Ureter (tissue), 1 donor: ENCODE results near the gene SOBP. TPM values are rescaled to one million over a fixed set of nuclear protein-coding genes. Genes with fewer than 3 reads are reported as not detected.
A peak's percentile ranks its signal among the peaks of the same experiment; 100 is the strongest.

Source experiments
- DNase-seq: peaks from one replicate; pipeline ENCODE4 v3.0.0-alpha.2; 2020; ENCODE audit warnings: low spot score
- total RNA-seq: library from RNA; stranded (reverse); gene quantifications from one replicate; pipeline ENCODE4 v1.2.4, GENCODE V29; 2023
- donor health status: DM: yes; HTN: yes; CAD: no.

The SOBP gene
- total RNA-seq, 1 donor from 2014 or later = 12.6 TPM

DNA sequence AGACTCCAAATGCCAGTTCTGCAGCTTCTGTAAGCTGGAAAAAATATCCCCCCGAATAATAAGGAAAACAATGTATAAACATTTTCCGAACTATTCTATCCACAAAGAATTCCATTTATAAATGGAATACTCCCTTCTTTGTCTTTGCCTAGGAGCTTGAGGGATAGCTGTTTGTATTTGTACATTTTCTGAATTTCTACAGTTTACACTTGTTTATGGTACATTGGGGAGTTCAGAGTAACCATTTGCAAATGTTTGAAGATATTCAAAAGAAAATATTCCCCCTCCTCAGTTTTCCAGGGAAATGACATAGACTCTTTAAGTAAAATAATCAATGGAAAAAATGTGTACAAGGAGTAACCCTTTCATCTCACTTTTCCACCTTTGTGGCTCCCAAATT, 149.6 kb downstream of the SOBP start:
- no peak for DNase-seq

DNA sequence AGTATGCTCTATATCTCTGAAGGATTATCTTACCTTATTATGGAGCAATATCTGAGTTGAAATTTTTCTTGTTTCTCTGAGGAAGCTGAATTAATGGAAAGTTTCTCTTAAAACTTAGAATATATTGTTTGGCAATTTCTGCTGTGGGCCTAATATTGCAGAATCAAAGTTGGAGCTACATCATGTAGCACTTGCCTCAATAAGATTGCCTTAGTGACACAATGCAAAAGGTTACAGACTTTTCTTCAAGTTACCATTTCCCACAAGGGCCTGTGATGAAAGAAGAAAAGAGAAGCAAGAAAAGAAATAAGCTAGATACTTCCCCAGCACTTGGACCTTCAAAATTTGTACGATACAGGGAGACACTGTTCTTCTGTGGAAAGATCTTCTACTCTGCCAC, 151.2 kb downstream of the SOBP start:
- DNase-seq = no peak

DNA sequence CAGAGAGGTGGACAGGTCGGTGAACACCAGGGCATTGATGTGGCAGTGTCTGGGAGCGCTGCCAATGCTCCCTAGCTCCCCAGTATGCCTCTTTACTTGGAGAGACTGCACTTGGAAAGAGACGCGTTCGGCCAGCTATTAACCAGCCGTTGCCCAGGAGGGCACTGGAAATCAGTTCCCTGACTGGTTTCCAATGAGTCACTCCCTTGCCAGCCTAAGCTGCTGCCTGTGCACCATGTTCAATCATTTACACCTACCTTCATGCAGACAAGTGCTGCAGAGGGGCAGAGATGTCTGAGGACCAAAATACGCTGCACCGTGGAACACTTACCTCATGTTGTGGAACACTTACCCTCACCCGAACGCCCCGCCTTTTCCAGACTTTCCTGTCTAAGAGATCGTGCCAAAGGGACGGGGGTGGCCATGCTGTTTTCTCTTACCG, 151.6 kb downstream of the SOBP start:
- no peak for DNase-seq

DNA sequence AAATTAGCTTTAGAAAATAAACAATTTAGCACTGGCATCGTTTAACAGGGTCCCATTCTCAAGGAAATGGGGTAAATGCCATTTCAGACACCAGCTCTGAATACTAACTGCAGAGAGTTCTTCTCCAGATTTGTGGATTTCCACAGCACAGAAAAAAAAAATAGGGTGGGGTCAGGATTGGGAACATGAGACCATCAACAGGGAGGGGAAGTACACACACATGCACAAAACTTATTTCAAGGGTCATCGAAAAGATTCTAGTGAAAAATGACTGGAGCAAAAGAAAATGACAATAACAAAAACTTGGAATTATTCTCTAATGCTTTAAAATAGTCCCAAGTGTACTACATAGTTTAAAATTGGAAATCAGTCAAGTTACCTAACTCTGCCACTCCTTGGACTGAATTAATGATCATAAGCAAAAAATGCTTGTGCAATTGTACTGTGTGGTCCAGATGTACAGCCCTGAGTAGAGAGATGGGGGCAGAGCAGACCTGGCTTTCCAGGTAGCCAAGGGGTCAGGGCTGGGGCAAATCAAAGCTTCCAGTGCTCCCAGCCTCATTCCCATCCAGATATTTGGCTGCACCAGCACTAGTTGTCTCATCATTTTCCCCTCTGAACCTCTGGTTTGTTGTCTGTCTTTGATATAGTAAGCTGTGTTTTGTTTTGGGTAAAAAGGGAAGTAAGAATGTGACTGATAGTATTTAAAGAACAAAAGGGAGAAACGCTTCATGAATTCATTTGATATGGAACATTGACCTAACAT, 152.4 kb downstream of the SOBP start:
- no peak for DNase-seq

DNA sequence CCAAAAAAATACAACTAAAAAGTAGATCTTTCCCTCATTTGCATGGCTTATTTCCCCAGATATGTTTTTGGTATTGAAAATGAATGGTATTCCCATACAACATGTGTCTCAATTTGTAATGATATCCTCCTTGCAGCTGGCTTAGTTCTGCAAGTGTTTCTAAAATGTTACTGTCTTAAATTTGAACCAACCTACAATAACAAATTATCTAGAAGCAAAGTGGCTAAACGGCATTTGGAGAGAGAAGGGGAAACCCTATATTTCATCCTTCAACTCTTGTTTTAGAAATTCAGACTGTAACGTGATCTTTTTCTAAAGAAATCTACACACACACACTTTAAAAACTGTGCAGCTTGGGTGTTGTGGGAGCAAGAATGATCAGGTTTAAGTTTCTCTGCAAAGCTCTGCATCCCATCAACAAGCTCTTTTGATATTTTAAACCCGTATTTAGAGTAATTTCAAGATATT, 153.0 kb downstream of the SOBP start:
- no peak for DNase-seq

DNA sequence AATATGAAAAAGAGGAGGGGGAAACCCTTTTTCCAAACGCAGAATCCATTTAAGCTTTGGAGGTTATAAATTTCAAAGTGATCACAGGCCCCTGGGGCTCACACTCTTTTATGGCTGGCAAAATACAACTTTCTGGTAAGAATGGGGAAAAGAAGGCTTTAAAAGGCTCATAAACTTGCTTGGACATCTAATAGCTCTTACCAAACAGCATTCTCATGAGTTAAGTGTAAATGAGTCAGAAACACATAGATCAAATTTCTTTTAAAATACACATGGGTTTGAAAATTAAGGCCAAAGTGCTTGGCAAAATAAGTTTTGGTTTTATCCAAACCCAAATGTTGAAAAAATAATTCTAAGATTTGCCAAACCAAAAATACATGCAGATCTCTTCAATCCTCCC, 154.6 kb downstream of the SOBP start:
- DNase-seq = no peak

DNA sequence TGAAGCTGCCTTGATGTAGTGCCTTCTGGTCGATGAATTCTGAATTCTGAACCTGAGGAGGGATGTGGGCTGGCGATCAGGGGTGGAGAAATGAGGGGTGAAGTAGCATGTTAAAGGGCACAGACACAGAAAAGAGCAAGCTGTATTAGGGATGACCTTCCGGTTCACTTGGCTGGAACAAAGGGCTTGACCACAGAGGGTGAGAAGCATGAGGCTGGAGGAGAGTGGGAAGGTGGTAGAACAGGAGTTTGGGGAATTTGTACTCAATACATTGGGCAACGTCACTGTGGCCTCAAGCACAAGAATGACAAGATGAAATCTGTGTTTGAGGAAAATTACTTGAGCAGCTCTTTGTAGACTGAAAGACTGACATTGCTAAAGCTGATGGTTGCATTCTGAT, 155.8 kb downstream of the SOBP start:
- DNase-seq = no peak

DNA sequence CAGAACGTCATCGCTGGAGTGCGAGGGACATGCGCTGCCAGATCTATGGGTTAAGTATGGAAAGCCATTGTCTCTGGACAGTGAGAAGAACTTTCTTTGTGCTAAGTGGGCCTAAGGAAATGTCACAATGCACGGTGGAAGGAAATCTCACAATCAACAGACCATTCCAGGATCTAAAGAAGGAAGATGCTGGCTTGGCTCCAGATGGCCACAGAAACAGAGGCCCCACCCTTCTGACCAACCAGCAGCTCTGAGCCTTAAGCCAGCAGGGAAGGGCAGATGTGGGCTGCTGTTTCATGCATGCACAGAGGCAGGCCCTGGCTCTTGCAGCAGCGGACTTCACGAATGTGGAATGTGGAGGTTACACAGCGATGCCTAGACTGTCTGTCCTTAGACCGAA, 156.3 kb downstream of the SOBP start:
- DNase-seq = no peak

DNA sequence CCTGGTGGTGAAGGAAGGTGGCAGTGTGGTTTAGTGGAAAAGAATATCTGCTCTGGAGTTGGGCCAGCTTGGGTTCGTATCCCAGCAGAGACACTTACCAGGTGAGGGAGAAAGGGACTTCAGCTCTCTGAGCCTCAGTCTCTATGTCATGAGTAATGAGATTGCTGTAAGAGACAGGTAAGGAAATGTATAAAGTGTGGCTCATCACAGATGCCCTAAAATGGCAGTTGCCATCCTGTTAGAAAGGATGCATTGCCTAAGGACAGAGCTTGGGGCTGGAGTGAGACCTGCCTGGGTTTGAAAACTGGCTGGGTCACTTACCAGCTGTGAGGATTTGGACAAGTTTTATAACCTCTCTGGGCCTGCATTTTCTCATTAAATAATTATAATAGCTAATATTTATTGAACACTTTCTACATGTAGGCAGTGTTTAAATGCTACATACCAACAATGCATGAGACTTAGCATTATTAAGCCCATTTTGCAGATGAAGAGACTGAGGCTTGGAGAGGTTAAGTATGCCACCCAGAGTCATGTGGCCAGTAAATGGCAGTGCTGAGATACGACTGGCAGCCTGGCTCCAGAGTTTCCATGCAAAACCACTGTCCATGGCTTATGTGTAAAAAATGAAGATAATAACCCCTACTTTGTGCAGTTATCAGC, 157.0 kb downstream of the SOBP start:
- DNase-seq = no peak

DNA sequence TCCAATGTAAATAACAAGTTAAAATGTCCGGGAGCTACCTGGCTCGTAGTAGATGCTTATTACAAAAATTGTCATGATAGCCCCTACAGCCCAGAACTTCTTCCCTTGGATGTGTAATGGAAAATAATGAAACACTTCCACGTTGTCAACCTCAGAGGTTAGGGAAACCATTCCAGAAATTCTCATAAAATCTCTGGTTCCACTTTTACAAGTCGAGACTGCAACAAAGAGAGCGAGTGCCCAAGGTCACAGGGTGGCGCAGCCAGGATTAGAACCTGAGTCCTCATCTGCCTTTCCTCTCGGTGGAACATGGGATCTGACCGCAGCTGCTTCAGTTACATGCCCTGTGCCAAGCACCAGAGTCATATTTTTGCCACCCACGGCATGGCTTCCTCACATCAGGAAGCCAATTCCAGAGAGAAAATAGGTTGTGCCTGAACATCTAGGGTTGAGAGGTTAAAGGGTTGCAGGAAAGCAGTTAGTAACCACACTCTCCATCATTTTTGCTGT, 157.6 kb downstream of the SOBP start:
- DNase-seq = no peak

DNA sequence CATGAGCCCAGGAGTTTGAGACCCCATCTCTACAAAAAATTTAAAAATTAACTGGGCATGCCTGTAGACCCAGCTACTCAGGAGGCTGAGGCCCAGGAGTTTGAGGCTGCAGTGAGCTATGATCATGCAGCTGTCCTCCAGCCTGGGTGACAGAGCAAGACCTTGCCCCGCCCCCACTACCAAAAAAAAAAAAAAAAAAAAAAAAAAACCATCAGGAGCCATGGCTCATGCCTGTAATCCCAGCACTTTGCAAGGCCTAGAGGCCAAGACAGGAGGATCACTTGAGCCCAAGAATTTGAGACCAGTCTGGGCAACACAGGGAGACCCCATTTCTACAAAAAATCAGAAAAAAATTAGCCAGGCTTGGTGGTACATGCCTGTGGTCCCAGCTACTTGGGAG, 159.1 kb downstream of the SOBP start:
- no peak for DNase-seq

DNA sequence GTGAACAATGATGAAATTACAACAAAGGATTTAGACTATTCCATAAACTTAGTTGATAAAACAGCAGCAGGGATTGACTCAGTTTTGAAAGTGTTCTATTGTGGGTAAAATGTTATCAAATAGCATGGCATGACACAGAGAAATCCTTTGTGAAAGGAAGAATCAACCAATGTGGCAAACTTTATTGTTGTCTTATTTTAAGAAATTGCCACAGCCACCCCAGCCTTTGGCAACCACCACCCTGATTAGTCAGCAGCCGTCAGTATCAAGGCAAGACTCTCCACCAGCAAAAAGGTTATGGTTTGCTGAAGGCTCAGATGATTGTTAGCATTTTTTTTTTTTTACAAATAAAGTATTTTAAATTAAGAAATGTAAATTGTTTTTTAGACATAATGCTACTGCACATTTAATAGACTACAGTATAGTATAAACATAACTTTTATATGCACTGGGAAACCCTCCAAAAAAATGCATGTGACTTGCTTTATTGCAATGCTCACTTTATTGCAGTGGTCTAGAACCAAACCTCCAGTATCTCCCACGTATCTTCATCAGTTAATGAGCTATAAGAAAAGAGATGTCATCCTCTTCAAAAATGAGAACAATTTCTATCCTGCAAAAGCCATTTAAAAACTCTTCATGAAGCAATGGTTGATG, 162.7 kb downstream of the SOBP start:
- no peak for DNase-seq

DNA sequence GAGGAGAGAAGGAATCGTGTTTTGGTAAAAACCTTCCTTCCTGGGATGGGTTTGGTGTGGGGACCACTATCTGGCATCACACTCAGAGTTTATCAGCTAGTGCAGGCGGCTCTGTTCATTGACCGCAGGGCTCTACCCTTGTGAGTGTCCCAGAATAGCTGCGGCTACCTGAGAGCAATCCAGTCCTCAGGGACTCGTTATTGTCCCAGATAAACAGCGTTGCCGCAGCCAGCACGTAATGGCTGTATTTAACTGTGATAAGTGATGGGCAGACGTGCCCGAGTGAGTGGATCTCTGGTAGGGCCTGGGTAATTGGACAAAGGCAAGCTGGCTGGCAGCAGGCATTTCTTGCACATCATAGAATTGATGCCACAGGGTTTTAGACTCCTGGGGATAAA, 163.3 kb downstream of the SOBP start:
- DNase-seq = no peak

DNA sequence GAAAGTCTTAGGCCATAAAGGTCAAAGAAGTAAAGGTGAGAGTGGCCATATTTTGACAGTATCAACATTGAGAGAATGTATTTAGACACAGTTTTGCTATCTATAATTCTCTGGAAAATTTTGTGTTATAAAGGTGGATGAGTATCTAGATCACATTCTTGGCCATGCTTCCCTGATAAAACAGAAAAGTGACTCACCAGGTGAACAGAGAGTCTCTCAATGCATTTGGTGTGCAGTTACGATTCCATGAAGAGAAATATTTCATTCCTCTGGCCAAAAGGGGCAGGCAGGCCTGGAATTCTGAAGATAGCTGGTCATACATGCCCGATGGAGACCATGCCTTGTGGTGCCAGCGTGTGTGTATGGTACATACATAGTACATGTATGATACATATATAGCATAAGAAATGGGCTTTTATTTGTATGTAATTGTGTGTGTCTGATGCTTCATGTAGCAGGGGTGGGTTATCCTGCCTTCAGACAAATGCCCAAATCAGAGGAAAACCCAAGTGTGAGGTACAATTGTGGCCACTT, 164.0 kb downstream of the SOBP start:
- DNase-seq = no peak

DNA sequence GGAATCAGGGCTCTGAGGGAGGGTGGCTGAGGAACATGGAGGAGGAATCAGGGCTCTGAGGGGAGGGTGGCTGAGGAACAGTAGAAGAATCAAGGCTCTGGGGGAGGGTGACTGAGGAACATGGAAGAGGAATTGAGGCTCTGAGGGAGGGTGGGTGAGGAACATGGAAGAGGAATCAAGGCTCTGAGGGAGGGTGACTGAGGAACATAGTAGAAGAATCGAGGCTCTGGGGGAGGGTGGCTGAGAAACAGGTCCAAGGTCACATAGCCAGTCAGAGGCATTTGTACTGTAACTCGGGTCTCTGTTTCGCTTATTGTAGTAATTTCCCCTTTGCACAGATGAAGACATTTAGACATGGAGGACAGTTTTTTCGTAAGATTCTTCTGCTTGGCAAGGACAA, 164.8 kb downstream of the SOBP start:
- DNase-seq = no peak

DNA sequence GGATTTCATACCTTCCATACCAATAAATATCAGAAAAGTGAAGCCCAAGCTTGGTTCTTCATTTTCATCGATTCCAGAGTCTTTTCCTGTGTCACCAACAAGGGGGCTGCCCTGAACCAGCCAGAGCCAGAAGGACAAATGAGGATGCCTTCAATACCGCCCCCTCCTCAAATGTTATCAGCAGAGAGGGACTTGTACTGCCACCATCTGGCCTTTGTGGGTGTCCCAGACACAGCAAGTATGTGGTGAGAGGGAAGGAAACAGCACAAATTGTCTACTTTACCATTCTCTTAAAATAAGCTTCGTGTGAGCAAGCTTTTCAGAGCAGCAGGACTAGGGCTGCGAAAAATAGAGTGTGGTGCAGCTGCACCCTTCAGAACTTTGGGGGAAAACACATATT, 165.3 kb downstream of the SOBP start:
- DNase-seq = no peak

DNA sequence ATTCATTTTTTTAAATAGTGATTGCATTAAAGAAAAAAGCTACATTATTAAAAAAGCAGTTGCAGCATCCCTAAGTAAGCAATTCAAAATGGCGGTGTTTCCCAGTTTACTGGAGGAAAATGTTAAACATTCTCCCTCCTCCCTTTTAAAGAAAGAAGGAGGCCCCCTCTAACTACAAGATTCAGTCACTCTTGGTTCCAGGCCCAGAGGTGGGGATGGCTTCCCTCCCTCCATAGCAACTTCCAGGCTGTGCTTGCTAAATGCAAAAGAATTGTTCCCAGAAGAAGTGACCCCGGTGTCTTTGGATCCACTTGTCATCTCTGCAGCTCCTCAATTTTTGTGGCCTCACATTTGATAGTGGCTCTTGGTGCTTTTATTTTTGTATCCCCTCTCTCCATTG, 165.9 kb downstream of the SOBP start:
- no peak for DNase-seq

DNA sequence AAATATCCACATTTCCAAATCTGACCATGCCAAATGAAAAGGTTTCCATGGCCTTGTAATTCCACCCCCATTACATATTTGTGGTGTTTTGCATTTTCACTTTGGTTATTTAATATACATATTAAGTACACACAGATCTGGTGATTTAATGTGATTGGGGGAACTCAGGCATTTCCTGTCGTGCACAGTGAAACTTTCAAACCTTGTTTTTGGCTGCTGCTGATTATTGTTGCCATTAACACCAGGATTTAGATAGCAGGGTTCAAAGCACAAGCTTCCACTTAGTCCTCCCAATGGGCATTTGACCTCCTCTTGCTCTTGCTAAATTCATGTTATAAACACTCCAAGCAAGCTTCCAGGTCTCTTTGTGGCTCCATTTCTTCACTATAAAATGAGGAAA, 166.5 kb downstream of the SOBP start:
- no peak for DNase-seq

DNA sequence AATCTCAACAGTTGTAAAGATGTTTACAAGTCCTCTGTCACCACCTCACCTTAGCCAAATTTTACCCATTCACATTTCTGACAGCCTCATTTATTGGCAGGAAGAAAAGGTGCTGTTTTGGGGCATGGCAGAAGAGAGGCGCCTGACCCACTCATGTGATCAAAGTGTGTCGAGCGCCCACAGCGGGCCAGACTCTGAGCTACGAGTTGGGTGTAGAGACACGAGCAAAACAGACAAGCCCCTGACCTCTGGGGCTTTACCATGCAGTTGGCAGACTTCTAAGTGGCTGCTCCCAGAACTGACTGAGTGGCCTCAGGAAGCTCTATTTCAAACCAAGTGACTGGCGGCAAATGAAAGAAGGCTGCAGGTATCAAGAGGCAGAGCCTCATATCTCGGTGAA, 167.0 kb downstream of the SOBP start:
- DNase-seq = no peak

DNA sequence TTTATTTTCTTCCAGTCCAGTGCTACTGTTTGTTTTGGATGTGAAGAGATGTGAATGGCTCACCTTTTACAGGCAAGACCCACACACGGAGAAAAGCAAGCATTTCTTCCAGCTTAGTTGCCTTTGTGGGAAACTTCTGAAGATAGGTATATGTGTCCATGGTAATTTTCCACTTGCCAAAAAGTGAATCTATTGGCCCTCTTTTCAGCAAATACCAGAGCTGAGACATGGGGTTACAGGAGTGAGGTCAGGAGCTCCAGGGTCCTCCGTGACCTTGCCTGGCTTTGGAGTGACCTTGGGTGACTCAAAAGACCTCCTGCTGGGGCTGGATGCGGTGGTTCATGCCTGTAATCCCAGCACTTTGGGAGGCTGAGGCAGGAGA, 167.4 kb downstream of the SOBP start:
- no peak for DNase-seq

DNA sequence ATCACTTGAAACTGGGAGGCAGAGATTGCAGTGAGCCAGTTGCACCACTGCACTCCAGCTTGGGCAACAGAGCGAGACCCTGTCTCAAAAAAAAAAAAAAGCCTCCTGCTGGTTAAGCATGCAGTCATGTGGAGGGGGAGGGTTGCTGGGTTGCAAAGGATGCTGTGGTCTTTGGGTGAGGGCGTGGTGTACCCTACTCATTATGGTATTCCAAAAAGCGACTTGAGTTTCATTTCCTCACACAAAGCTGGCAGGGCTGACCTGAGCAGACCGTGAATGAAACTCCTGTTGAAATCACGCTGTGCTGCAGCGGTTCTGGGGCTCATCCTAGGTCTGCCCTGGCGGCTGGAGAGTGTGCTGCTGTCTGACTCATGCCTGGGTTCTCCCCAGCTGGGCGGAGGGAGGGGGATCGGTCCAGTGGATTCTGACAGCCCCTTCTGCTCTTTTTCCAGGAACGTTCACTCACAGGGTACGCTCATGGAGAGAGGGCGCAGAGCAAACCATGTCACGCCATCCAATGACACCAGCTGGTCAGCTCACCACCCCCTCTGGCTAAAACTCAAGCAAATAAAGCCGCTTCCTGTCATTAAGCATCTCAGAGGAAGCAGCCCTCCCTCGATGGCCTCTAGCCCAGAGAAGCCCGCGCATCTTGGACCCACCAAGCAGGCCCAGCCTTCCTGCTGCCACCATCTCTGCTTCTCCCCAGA, 168.0 kb downstream of the SOBP start:
- DNase-seq = peak; percentile 67
